GM19467 (cell line): ENCODE results near the gene UNC5B.

Experiments used
- ATAC-seq: cut with Tn5 transposase; IDR thresholded peaks from one replicate; pipeline ENCODE4 v1.9.1; 2021; ENCODE audit warnings: mild to moderate bottlenecking, moderate library complexity; ENCODE audit not compliant: unreplicated experiment

UNC5B gene

GRCh38 chr10:71221586-71222202, 9.3 kb downstream of the UNC5B start:
- no peak for ATAC-seq

DNA sequence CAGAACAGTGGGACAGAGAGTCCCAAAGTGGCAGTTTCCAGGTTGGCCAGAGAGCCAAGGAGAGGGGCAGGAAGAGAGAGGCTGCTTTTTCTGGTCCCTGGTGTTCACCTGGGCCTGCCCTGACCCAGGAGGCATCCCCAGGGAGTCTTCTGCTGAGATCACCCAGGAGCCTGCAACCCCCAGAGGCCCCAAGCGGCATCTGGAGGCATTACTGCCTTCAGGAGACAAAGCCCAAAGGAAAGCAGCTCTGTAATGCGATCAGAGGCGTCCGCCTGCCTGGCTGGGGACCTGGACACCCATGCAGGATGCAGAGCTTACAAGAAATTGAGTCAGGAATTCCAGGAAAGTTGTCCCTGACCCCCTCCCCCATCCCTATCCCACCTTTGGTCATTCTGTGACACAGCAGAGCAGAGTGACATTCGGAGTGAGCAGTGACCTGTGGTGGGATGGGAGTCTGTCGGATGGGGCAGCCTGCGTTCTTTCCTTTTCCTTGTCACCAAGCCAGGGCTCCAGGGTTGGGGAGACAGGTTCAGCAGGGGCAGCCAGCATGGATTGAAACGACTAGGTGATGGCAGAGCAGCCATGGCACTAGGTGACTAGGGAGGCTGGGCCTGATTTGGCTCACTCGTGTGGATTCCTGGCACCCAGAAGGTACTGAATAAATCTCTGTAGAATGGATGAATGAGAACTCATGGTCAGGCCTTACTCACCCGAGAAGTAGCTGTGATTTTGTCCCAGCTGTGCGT, 10.4 kb downstream of the UNC5B start:
- ATAC-seq: no peak

DNA sequence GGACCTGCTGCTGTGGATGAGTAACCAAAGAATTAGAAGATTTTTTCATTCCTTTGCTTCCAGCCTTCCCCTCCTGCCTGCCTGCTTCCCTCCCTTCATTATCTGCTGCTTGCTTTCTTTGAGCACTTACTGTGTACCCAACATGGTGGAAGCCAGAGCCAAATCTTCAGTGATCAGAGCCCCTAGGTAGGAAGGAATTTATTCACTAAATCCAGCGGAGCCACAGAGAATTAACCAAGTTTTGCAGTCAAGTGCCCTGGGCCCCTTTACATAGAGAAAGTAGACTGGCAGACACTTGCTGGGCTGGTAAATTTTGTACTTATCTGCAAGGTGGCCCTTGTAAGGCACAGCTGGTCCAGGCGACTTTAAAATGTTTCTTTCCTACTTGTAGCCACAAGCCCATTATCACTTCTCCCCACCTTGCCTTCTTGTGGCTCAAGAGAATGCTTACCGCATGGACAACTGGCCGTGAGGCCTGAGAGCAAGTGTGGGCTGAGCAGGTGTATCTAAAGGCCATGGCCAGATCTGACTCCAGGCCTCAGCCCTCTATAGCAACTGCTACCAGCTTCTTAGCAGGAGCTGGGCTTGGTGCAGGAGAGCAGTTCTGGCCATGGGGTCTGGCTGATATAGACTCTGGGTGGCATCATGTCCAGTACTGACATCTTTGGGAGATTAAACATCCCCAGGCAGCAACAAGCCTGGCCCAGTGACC, 11.1 kb downstream of the UNC5B start:
- ATAC-seq: no peak

DNA sequence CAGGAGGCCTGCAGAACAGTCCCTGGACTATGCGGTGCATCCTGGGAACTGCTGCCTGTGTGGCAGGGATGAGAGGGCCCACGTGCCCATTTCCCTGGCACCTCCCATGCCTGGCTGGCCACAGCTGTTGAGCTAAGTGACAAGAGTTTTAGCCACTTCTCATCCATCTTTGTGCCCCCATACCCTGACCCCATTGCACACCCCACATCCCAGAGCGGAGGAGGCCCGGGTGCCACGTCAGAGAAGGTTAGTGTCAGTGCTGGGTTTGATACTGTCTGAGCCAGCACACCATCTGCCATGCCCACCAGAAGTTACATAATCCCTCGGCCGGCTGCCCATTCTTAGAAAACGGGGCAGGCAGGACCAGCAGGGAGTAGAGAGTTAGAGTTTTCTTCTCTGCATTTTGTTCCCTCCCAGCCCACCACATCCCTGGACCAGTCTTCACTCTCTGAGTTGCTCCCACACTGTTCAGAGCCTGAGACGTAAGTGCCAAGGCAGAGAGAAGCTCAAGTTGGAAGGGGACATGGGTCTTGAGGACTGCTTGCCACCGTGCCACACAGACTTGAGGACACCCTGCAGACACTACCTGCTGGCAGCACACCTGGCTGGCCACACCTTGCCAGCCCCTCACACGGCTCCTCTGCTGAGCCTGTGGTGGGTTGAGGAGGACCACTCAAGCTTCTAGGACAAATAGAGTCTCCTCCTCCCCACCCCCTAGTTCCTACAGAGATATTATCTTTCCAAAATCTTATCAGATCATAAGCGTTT, 13.1 kb downstream of the UNC5B start:
- no peak for ATAC-seq

- ATAC-seq: no peak
Measured at GRCh38 chr10:71228875-71229675, 16.7 kb downstream of the UNC5B start.

- no peak for ATAC-seq
Measured at GRCh38 chr10:71229726-71230655, 17.6 kb downstream of the UNC5B start.

DNA sequence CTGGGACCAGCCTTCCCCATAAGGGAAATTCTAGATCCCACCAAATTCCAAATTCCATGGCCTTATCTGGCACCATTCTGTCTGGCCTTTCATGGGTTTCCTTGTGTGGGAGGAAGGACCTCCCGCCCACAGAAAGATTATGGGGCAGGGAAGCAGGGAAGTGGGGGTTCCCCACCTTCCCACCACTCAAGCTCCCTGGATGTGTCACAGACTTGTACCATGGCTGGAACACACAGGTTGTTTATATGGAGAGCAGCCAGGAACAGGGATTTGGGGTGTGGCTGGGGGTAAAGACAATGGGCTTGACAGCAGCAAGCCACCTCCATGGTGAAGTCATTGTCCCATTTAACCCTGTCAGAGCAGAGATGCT, 18.3 kb downstream of the UNC5B start:
- no peak for ATAC-seq

- ATAC-seq: no peak
Measured at GRCh38 chr10:71231206-71231605, 18.8 kb downstream of the UNC5B start.

GRCh38 chr10:71232089-71232998, 20.0 kb downstream of the UNC5B start:
- no peak for ATAC-seq

- ATAC-seq: no peak
Measured at GRCh38 chr10:71233482-71233892, 21.1 kb downstream of the UNC5B start.

DNA sequence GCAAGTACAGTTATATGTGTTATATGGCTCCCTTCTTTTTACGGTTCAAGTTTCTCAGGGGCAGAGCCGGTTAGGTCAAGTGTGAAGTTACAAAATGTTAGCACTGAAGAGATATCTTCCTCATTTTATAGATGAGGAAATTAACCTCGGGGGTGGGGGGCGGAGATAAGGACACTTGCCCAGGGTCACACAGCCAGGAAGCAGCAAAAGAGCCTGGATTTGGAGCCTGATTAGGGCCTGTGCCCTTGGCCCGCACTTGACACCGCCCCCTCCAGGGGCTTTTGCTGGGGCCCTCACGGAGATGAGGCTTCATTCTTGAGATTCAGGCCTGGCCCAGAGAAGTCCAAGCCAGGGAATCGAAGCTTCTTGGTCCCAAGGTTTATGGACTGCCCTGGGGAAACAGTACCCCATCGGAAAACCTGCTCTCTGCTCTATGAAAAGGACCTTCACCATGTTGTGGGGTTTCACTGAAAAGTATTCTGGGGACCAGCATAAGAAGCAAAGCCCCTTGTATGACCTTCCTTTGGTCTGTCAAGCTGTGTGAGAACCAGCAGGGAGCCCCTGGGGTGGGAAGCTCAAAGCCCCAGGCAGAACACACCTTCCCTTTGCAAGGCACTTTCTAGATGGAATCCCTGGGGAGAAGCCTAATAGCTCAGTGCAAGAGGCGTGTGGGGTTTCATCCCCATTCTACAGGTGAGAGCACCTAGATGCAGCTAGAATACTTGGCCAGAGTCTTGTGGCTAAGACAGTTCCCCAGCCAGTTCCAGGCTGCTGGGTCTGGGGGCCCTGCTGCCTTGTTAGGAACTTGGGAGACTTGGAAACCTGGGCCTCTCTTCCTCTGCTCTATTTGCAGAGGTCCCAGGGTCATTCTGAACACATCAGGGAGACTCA, 21.9 kb downstream of the UNC5B start:
- no peak for ATAC-seq

DNA sequence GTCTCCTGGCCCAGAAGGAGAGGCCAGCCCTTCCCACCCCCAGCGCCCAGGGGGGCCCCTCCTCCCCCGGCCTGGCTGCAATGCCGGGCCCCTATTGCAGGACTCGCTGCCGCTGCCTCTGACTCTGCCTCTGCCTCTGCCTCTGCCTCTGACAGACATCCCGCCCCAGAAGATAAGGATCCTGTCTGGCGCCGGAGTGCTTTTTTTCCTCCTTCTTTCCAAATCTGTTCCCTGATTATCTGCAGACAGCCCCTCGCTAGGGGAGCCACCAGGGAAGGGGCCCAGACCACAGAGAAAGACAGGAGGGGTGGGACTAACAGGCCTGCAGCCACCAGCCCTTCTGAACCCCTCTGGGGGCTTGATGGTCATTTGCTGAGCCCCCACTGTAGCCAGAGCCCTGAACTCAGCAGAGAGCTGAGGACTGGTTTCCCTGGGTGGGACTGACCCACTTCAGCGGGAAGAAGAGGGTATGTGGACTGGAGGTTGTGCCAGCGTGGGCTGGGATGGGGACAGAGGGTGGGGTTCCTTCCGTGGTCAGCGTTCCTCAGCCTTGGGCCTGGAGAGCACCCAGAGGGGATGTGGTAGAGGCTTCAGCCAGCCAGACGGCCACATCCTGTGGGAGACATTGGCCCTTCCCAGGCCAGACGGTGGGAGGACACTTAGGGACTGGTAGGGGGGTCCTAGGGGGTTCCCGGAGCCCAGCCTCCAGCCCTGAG, 22.8 kb downstream of the UNC5B start:
- ATAC-seq: no peak

- ATAC-seq: no peak
Measured at GRCh38 chr10:71235808-71236207, 23.4 kb downstream of the UNC5B start.

GRCh38 chr10:71236286-71236685, 23.9 kb downstream of the UNC5B start:
- no peak for ATAC-seq

DNA sequence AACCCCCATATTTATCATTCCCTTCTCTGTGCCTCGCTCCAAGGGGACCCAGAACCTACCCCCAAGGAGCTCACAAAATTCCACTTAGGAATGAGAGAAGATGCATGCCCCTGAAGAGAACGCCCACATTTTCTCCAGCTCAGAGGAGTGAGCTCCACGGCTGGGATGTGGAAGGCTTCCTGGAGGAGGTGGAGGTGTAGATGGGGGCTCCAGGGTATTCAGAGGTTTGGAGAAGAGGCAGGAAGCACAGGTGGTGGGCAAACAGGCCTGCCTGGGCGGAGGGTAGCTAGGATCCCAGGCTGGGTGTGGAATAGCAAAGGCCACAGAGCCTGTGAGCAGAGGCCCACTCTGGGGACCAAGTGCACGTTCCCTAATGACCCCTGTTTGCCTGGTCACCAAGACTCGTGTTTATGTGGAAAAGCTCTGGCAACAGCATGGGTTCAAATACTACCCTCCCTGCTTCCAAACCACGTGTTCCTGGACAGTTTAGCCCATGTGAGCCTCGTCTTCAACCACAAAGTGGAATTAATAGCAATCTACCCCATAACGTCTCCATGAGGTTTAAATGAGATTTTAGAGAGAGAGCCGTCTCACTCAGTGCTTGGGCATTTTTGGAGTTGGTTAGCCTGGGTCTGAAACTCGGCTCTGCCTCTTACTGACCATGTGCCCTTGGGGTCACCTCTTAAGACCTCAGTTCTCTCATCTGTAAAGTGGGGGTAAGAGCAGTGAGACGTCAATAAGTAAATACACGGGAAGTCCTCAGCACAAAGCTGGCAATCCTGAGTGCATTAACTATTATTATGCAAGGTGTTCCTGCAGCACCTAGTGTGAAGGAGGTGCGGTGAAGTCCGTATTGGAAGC, 24.7 kb downstream of the UNC5B start:
- no peak for ATAC-seq
